Lower leg skin (tissue), 3 donors: Measurements from ENCODE around the gene RTN4IP1.

Source experiments
- CTCF ChIP-seq, 3 donors: fragments of 450-650 bp; IDR thresholded peaks; one replicate each; pipeline ENCODE4 v1.5.1; 2016; ENCODE audit warnings: antibody characterized with exemption in 3 of 3, mild to moderate bottlenecking in 3 of 3, moderate library complexity in 2 of 3
- POLR2A ChIP-seq, 2 donors: fragments of 450-650 bp; IDR thresholded peaks; one replicate each; pipeline ENCODE4 v1.6.1; 2016 to 2017; ENCODE audit warnings: antibody characterized with exemption in 2 of 2, mild to moderate bottlenecking in 1 of 2, moderate library complexity in 1 of 2

GRCh38 chr6:106643061-106643460 lies 13.8 kb upstream of the RTN4IP1 start:
- TF ChIP-seq CTCF (IDR thresholded peaks at IDR 0.05) = no peak
- no peak for TF ChIP-seq POLR2A (IDR thresholded peaks at IDR 0.05)
